HEK293 (cell line): Measurements from ENCODE around the gene ZNF260.

Experiments
- KLF16 ChIP-seq: fragments of 450-650 bp; formaldehyde crosslinking; IDR thresholded peaks from 2 replicates; pipeline ENCODE4 v1.5.1; 2017; ENCODE audit warnings: missing biosample characterization, missing genetic modification characterization
- YY1 ChIP-seq: fragments of 450-650 bp; formaldehyde crosslinking; IDR thresholded peaks from 2 replicates; pipeline ENCODE4 v1.5.1; 2018; ENCODE audit warnings: missing biosample characterization, missing genetic modification characterization
- ZBTB21 ChIP-seq: fragments of 450-650 bp; formaldehyde crosslinking; IDR thresholded peaks from 2 replicates; pipeline ENCODE4 v1.5.1; 2017; ENCODE audit warnings: missing biosample characterization, missing genetic modification characterization
- ZNF138 ChIP-seq: fragments of 450-650 bp; formaldehyde crosslinking; IDR thresholded peaks from 2 replicates; pipeline ENCODE4 v1.5.1; 2016; ENCODE audit warnings: missing biosample characterization, missing genetic modification characterization, borderline replicate concordance
- ZNF184 ChIP-seq: fragments of 450-650 bp; IDR thresholded peaks from 2 replicates; pipeline ENCODE4 v1.5.1; 2018; ENCODE audit warnings: missing biosample characterization, mild to moderate bottlenecking, missing genetic modification characterization
- ZNF223 ChIP-seq: fragments of 450-650 bp; formaldehyde crosslinking; IDR thresholded peaks from 2 replicates; pipeline ENCODE4 v1.5.1; 2016; ENCODE audit warnings: missing biosample characterization, missing genetic modification characterization
- ZNF626 ChIP-seq: fragments of 450-650 bp; sonication (Bioruptor Pico); formaldehyde crosslinking; IDR thresholded peaks from 2 replicates; pipeline ENCODE4 v1.5.1; 2018; ENCODE audit warnings: missing biosample characterization, missing genetic modification characterization, inconsistent platforms
- ZNF837 ChIP-seq: fragments of 450-650 bp; formaldehyde crosslinking; IDR thresholded peaks from 2 replicates; pipeline ENCODE4 v1.5.1; 2016; ENCODE audit warnings: missing biosample characterization, missing genetic modification characterization
- TF ChIP-seq, protein P1 (sequence below): fragments of 450-650 bp; formaldehyde crosslinking; IDR thresholded peaks from 2 replicates; pipeline ENCODE4 v1.5.1; 2016; ENCODE audit warnings: missing biosample characterization, missing genetic modification characterization
- TF ChIP-seq, protein P2 (sequence below): fragments of 450-650 bp; IDR thresholded peaks from 2 replicates; pipeline ENCODE4 v1.5.1; 2018; ENCODE audit warnings: missing biosample characterization, mild to moderate bottlenecking, missing genetic modification characterization
- TF ChIP-seq, protein P3 (sequence below): fragments of 450-650 bp; formaldehyde crosslinking; IDR thresholded peaks from 2 replicates; pipeline ENCODE4 v1.5.1; 2016; ENCODE audit warnings: missing biosample characterization, missing genetic modification characterization

DNA sequence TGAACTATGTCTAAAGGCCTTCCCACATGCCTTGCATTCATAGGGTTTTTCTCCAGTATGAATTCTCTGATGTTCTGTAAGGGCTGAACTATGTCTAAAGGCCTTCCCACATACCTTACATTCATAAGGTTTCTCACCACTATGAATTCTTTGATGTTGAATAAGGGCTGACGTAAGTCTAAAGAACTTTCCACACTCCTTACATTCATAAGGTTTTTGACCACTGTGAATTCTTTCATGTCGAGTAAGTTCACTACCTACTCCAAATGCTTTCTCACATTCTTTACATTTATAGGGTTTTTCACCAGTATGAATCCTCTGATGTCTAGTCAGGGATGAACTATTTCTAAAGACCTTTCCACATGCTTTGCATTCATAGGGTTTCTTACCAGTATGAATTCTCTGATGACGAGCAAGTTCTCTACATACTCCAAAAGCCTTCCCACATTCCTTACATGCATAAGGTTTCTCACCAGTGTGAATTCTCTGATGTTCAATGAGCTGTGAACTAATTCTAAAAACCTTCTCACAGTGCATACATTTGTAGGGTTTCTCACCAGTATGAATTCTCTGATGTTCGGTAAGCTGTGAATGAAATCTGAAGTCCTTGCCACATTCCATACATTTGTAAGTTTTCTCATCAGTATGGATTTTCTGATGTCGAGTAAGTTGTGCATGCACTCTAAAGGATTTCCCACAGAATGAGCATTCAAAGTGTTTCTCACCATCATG, 19.1 kb upstream of the ZNF260 start:
- no peak for TF ChIP-seq ZNF223 (tag by site-specific recombination)
- TF ChIP-seq ZNF184 (tag by site-specific recombination): peak; percentile 86
- peak; percentile 95 for TF ChIP-seq ZNF626
- no peak for TF ChIP-seq KLF16 (tag by site-specific recombination)
- TF ChIP-seq ZBTB21 (tag by site-specific recombination): no peak
- no peak for TF ChIP-seq YY1 (tag by site-specific recombination)
- TF ChIP-seq, protein P1, sequence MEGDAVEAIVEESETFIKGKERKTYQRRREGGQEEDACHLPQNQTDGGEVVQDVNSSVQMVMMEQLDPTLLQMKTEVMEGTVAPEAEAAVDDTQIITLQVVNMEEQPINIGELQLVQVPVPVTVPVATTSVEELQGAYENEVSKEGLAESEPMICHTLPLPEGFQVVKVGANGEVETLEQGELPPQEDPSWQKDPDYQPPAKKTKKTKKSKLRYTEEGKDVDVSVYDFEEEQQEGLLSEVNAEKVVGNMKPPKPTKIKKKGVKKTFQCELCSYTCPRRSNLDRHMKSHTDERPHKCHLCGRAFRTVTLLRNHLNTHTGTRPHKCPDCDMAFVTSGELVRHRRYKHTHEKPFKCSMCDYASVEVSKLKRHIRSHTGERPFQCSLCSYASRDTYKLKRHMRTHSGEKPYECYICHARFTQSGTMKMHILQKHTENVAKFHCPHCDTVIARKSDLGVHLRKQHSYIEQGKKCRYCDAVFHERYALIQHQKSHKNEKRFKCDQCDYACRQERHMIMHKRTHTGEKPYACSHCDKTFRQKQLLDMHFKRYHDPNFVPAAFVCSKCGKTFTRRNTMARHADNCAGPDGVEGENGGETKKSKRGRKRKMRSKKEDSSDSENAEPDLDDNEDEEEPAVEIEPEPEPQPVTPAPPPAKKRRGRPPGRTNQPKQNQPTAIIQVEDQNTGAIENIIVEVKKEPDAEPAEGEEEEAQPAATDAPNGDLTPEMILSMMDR (tag by site-specific recombination): no peak
- TF ChIP-seq ZNF837: no peak
- TF ChIP-seq, protein P2, sequence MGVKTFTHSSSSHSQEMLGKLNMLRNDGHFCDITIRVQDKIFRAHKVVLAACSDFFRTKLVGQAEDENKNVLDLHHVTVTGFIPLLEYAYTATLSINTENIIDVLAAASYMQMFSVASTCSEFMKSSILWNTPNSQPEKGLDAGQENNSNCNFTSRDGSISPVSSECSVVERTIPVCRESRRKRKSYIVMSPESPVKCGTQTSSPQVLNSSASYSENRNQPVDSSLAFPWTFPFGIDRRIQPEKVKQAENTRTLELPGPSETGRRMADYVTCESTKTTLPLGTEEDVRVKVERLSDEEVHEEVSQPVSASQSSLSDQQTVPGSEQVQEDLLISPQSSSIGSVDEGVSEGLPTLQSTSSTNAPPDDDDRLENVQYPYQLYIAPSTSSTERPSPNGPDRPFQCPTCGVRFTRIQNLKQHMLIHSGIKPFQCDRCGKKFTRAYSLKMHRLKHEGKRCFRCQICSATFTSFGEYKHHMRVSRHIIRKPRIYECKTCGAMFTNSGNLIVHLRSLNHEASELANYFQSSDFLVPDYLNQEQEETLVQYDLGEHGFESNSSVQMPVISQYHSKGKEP: no peak
- TF ChIP-seq, protein P3, sequence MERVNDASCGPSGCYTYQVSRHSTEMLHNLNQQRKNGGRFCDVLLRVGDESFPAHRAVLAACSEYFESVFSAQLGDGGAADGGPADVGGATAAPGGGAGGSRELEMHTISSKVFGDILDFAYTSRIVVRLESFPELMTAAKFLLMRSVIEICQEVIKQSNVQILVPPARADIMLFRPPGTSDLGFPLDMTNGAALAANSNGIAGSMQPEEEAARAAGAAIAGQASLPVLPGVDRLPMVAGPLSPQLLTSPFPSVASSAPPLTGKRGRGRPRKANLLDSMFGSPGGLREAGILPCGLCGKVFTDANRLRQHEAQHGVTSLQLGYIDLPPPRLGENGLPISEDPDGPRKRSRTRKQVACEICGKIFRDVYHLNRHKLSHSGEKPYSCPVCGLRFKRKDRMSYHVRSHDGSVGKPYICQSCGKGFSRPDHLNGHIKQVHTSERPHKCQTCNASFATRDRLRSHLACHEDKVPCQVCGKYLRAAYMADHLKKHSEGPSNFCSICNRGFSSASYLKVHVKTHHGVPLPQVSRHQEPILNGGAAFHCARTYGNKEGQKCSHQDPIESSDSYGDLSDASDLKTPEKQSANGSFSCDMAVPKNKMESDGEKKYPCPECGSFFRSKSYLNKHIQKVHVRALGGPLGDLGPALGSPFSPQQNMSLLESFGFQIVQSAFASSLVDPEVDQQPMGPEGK: no peak
- TF ChIP-seq ZNF138: no peak
